Right lobe of liver (tissue), 6 donors: Measurements from ENCODE around the gene PODXL2. TPM values are rescaled to one million over a fixed set of nuclear protein-coding genes. Genes with fewer than 3 reads are reported as not detected.
A peak's percentile ranks its signal among the peaks of the same experiment; 100 is the strongest.

Experiments
- ATAC-seq, 4 donors: fragments of 200-7000 bp; cut with Tn5 transposase; one replicate each; pipeline ENCODE4 v1.9.1; 2020; ENCODE audit warnings: mild to moderate bottlenecking in 4 of 4, moderate library complexity in 4 of 4
- DNase-seq, 3 donors: peaks; one replicate each; pipeline ENCODE4 v3.0.0-alpha.2; 2020
- H3K27ac ChIP-seq, 3 donors: fragments of 200-600 bp; one replicate each; pipeline ENCODE4 v1.8.0; 2022
- H3K27me3 ChIP-seq, 2 donors: fragments of 200-600 bp; one replicate each; pipeline ENCODE4 v1.8.0; 2022
- H3K36me3 ChIP-seq, 4 donors: fragments of 200-600 bp; sonication (generic) in 1 of 4; one replicate each; pipeline versions ENCODE4 v1.5.1 to v1.8.0; 2017 to 2022; ENCODE audit warnings: control low read depth in 1 of 4
- H3K4me1 ChIP-seq, 4 donors: fragments of 200-600 bp; sonication (generic) in 1 of 4; one replicate each; pipeline versions ENCODE4 v1.5.1 to v1.8.0; 2017 to 2022; ENCODE audit warnings: control low read depth in 1 of 4
- H3K4me3 ChIP-seq, 3 donors: fragments of 200-600 bp; one replicate each; pipeline ENCODE4 v1.8.0; 2022
- H3K9me3 ChIP-seq, 4 donors: fragments of 200-600 bp; sonication (generic) in 1 of 4; one replicate each; pipeline versions ENCODE4 v1.5.1 to v1.8.0; 2017 to 2022; ENCODE audit warnings: control low read depth in 1 of 4
- CTCF ChIP-seq, 4 donors: fragments of 200-600 bp in 3 of 4; fragments of 450-650 bp in 1 of 4; IDR thresholded peaks; one replicate each; pipeline versions ENCODE4 v1.5.1 to v1.8.0; 2016 to 2022; ENCODE audit warnings: antibody characterized with exemption in 4 of 4, mild to moderate bottlenecking in 2 of 4
- POLR2A ChIP-seq: fragments of 450-650 bp; IDR thresholded peaks from one replicate; pipeline ENCODE4 v1.6.1; 2017; ENCODE audit warnings: antibody characterized with exemption, mild to moderate bottlenecking
- WGBS: methylation state at CpG from one replicate; pipeline ENCODE4 v1.1.6; 2018; ENCODE audit warnings: low coverage, low lambda C conversion rate; ENCODE audit not compliant: insufficient coverage; ENCODE audit errors: missing lambda C conversion rate; 5-methylcytosine and 5-hydroxymethylcytosine counted together
- intact Hi-C, 2 donors: fragments of 100-400 bp; cut with DNase I; formaldehyde crosslinking; loops; one replicate each; pipeline versions ENCODE4 v1.11.2 to v1.14.1; 2022
- total RNA-seq, 6 experiments: library from RNA; depleted of rRNA in 2 of 6; stranded (reverse); fragments of >200 nt in 2 of 6; fragmentation: NEBNext Ultra II Directional in 3 of 6; extraction: Animal tissue kit (Norgen Biotek cat#: 25700) in 3 of 6; gene quantifications; one replicate each; pipeline versions ENCODE4 v1.1.0 to v1.2.4, GENCODE V29; 2016 to 2023
- donor health status: DM: no; HTN: yes; CAD: no.
- donor health status: DM: no; HTN: no; CAD: no.
- donor health status: DM: no; HTN: no; CAD: no.
- donor health status: DM: no; HTN: yes; CAD: no.
- donor health status: DM: no; HTN: yes; CAD: no.

PODXL2 gene
- total RNA-seq, 6 experiments from 2014 or later, result 0.19 to 1.6 (median 0.63) TPM

DNA sequence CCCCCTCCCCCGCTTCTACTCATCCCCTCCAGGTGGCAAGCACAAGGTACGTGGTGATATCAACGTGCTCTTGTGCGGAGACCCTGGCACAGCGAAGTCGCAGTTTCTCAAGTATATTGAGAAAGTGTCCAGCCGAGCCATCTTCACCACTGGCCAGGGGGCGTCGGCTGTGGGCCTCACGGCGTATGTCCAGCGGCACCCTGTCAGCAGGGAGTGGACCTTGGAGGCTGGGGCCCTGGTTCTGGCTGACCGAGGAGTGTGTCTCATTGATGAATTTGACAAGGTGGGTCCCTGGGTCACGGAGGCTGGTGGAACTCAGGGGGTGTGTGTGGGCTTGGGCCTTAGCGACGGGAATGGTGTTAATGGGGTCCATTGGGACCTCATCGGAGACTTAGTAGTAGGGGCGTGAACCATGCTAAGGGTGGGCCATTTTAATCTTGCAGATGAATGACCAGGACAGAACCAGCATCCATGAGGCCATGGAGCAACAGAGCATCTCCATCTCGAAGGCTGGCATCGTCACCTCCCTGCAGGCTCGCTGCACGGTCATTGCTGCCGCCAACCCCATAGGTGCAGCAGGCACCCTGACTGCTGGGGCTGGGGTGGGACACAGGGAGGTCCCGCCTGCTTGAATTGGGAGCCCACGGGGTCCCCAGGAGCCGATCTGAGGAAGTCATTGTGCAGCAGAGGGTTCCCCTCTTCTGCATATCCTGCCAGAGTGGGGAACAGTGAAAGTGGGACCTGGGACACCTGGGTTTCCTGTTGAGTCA is 12.0 kb upstream of the PODXL2 start:
- ATAC-seq, result no peak
- intact Hi-C loops, result no loop called here
- DNase-seq, result peak in 1 of 3 donors; percentile 42
- 83% methylated on average over 8 of the region's 26 CpGs for WGBS
- no peaks in the 10 kb centered on the region for H3K9me3 ChIP-seq
- no peaks in the 10 kb centered on the region for H3K36me3 ChIP-seq
- no peaks in the 10 kb centered on the region for H3K27me3 ChIP-seq
- H3K4me3 ChIP-seq, result no peak overlapping the region
- TF ChIP-seq CTCF (IDR thresholded peaks at IDR 0.05) (no peak), POLR2A (no peak)
- H3K27ac ChIP-seq, result no peak overlapping the region
- peaks cover 0 to 16% (median 4%) of the 10 kb centered on the region in 4 donors for H3K4me1 ChIP-seq

DNA sequence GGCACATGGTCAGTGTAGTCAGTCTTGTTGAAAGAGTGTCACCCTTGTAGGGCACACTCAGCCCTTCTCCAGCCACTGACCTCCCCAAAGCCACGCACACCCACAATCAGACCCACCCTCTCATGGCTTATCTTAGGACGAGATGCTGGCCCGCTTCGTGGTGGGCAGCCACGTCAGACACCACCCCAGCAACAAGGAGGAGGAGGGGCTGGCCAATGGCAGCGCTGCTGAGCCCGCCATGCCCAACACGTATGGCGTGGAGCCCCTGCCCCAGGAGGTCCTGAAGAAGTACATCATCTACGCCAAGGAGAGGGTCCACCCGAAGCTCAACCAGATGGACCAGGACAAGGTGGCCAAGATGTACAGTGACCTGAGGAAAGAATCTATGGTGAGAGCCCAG is 10.1 kb upstream of the PODXL2 start:
- Histone ChIP-seq H3K9me3 (no peaks in the 10 kb centered on the region), H3K36me3 (no peaks in the 10 kb centered on the region), H3K27ac (no peak overlapping the region), H3K4me1 (peaks cover 0 to 2% (median 0%) of the 10 kb centered on the region in 4 donors), H3K27me3 (no peaks in the 10 kb centered on the region), H3K4me3 (no peak overlapping the region)
- TF ChIP-seq POLR2A (no peak), CTCF (IDR thresholded peaks at IDR 0.05) (no peak)
- ATAC-seq (no peak), DNase-seq (no peak)
- WGBS, result 91% methylated on average over 10 of the region's 11 CpGs
- intact Hi-C loops, result no loop called here

- WGBS, result 98% methylated on average over 18 of the region's 32 CpGs
- H3K27me3 ChIP-seq, result no peaks in the 10 kb centered on the region
- no peak overlapping the region for H3K4me3 ChIP-seq
- H3K36me3 ChIP-seq, result no peaks in the 10 kb centered on the region
- H3K27ac ChIP-seq, result no peak overlapping the region
- no peaks in the 10 kb centered on the region for H3K9me3 ChIP-seq
- TF ChIP-seq CTCF (IDR thresholded peaks at IDR 0.05), result no peak
- no peak for TF ChIP-seq POLR2A
- no peaks in the 10 kb centered on the region for H3K4me1 ChIP-seq
- intact Hi-C loops, result no loop called here
- DNase-seq (no peak), ATAC-seq (no peak)
These were observed 8.2 kb upstream of the PODXL2 start for GRCh38 chr3:127620637-127621375.

DNA sequence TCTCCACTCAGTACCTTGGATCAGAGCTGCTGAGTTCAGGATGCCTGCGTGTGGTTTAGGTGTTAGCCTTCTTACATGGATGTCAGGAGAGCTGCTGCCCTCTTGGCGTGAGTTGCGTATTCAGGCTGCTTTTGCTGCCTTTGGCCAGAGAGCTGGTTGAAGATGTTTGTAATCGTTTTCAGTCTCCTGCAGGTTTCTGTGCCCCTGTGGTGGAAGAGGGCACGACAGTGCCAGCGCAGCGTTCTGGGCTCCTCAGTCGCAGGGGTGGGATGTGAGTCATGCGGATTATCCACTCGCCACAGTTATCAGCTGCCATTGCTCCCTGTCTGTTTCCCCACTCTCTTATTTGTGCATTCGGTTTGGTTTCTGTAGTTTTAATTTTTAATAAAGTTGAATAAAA is 7.0 kb upstream of the PODXL2 start:
- H3K27me3 ChIP-seq, result no peaks in the 10 kb centered on the region
- DNase-seq, result no peak
- intact Hi-C loops, result no loop called here
- 84% methylated on average over 3 of the region's 11 CpGs for WGBS
- H3K4me3 ChIP-seq, result no peak overlapping the region
- no peak for ATAC-seq
- no peak for TF ChIP-seq CTCF (IDR thresholded peaks at IDR 0.05)
- no peak for TF ChIP-seq POLR2A
- H3K9me3 ChIP-seq, result no peaks in the 10 kb centered on the region
- H3K36me3 ChIP-seq, result no peaks in the 10 kb centered on the region
- H3K4me1 ChIP-seq, result no peaks in the 10 kb centered on the region
- H3K27ac ChIP-seq, result no peak overlapping the region
